GM18861 (cell line): ENCODE data around the gene GRHL1.

ENCODE experiments used
- ATAC-seq: cut with Tn5 transposase; IDR thresholded peaks from one replicate; pipeline ENCODE4 v1.9.1; 2021; ENCODE audit not compliant: unreplicated experiment

The GRHL1 gene

DNA sequence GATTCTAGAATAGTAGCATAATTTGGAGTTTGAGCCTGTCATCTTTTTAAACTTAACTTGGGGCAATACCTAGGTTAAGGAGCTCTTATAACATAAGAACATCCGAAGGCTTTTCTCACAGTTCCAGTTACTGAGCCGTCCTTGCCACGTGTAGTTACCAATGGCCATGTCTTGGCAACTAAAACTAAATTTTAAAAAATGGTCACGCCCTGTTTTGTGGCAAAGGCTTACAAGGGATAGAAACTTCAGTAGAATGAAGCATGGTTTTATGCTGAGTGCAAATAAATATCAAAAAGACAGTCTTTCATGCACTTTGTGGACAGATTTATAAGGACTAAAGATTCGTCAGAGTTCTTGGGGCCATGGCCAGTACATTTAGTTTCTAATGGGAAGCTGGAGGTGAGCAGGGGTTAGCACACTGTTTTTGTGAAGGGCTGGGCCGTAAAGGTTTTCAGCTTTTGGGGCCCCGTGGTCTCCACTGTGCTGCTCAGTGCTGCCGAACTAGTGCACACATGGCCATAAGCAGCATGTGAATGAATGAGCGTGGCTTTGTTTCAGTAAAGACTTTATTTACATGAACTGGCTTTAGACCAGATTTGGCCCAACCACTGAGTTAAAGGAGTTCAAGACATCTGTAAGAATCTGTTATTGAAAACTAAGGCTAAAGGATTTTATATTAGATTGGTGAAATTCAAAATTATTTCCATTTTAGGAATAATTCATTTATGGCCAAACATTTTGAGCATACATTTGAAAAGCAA is 41.1 kb downstream of the GRHL1 start:
- no peak for ATAC-seq

GRCh38 chr2:9993488-9994165 is 42.1 kb downstream of the GRHL1 start:
- ATAC-seq, result no peak

DNA sequence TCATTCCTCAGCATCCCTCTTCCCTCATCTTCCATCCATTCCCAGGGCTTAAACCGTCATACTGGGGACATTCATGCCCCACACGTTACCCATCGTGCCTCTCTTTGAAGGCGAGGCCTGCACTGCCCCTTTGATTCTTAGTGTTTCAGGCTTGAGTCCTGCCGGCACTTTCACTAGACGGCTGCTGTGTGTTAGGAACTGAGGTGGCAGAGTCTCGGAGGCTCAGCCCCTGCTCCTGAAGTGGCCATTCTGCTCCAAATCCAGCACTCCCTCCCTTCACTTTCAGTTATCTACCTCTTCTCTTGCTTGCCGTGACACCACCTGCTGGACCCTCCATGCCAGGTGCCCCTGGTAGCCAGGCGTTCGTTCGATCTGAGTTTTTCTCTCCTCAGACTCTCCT is 43.0 kb downstream of the GRHL1 start:
- no peak for ATAC-seq

GRCh38 chr2:9995059-9995458 is 43.6 kb downstream of the GRHL1 start:
- no peak for ATAC-seq

- no peak for ATAC-seq
These were observed 44.8 kb downstream of the GRHL1 start for GRCh38 chr2:9996321-9996720.

GRCh38 chr2:9997936-9998335 is 46.4 kb downstream of the GRHL1 start:
- ATAC-seq, result no peak

DNA sequence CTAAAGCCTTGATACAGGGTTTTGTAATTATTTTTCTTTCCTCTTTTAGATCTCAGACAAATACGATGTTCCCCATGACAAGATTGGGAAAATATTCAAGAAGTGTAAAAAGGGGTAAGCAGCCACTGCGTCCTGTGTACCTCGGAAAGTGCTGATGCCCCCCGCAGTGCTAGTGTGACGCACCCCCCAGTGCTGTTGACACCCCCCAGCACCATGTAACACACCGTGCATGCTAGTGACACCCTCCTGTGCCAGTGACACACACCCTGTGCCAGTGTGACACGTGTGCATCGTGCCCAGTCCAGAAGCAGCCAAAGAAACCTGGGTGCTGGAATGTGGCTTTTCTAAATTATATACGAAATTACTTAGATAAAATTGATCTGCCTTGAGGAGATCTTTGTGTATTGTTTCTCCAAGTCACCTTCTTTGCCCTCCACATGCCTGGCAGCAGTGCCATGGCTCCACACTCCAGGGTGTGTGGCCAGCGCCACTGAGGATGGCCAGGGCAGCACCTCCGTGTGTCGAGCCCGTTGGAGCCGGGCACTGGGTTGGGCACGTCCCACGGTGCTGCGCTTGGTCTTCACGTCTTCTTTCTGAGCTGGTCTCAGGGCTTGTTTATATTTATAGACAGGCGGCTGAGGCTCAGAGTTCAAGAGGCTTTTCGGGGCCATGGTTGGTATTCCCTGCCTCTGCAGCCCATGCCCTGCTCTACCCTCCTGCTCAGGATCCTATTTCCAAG is 47.6 kb downstream of the GRHL1 start:
- no peak for ATAC-seq

GRCh38 chr2:9999693-10000092 is 48.2 kb downstream of the GRHL1 start:
- ATAC-seq, result no peak

DNA sequence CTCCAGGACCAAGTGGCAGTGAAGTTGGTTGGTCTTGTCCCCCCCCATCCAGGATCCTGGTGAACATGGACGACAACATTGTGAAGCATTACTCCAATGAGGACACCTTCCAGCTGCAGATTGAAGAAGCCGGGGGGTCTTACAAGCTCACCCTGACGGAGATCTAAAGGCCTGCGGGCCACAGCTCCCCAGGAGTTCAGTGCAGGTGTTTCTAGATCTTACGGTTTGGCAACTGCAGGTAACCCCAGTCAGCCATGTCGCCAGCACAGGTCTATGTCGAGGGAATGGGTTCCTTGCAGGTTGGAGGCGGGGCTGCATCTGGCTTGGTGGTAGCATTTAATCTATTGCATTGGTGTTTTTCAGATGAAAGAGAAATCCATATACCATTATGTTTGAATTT is 49.0 kb downstream of the GRHL1 start:
- ATAC-seq, result no peak

- ATAC-seq, result no peak
These were observed 50.1 kb downstream of the GRHL1 start for GRCh38 chr2:10001586-10001985.

GRCh38 chr2:10002109-10002508 is 50.6 kb downstream of the GRHL1 start:
- ATAC-seq, result no peak

GRCh38 chr2:10002681-10003080 is 51.2 kb downstream of the GRHL1 start:
- ATAC-seq, result no peak

DNA sequence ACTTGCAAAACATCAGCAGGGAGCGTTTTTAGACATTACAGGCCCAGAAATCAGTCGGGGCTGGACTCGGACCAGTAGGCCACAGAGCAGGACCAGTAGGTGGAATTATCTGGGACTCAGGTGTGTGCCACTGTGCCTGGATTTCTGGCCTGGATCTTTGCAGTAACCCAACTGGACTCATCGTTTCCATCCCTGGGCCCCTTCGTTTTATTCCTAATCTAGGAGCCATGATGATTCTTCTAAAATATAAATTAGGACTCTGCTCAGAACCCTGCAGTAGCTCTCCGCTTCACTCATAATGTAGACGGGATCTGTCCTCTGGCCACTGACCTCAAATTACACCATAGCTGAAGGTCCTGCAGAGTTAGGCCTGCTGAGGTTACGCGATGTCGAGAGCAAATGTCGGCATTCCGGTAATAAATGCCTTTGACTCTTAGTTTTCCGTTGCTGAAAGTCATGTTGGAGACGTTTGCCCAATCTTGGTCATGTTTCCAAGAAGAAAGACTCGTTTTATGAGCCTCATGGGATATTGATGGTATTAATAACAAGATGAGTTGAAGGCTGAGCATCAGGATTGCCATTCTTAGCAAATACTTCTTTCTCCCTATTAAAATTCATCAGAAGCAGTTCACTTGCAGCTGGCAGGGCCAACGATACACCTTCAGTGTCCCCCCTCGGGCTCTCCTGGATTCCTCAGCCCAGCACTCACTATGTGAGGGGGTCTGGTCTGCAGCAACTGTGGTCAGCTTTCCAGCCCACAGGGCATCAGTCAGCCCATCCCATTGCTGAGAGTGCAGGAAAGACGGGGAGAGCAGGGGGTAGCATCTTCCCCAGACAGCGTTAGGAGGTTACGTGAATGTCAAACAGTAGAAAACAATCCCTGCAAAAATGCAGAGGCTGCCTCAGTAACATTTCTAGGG is 52.0 kb downstream of the GRHL1 start:
- no peak for ATAC-seq

- ATAC-seq, result no peak
These were observed 52.9 kb downstream of the GRHL1 start for GRCh38 chr2:10004401-10004800.

GRCh38 chr2:10004836-10005235 is 53.3 kb downstream of the GRHL1 start:
- no peak for ATAC-seq

DNA sequence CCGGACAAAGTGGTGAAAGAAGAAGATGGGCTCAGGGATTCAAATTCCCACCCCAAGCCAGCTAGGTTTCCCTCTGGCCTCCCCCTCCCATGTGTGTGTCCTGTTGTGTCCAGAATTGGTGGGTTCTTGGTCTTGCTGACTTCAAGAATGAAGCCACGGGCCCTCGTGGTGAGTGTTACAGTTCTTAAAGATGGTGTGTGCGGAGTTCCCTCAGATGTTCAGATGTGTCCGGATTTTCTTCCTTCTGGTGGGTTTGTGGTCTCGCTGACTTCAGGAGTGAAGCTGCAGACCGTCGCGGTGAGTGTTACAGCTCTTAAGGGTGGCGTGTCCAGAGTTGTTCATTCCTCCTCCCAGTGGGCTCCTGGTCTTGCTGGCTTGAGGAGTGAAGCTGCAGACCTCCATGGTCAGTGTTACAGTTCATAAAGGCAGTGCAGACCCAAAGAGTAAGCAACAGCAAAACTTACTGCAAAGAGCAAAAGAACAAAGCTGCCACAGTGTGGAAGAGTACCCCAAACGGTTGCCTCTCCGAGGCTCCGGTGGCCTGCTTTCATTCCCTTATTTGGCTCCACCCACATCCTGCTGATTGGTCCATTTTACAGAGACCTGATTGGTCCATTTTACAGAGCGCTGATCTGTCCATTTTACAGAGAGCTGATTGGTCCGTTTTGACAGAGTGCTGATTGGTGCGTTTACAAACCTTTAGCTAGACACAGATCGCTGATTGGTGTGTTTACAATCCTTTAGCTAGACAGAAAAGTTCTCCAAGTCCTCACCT is 54.2 kb downstream of the GRHL1 start:
- ATAC-seq, result no peak

DNA sequence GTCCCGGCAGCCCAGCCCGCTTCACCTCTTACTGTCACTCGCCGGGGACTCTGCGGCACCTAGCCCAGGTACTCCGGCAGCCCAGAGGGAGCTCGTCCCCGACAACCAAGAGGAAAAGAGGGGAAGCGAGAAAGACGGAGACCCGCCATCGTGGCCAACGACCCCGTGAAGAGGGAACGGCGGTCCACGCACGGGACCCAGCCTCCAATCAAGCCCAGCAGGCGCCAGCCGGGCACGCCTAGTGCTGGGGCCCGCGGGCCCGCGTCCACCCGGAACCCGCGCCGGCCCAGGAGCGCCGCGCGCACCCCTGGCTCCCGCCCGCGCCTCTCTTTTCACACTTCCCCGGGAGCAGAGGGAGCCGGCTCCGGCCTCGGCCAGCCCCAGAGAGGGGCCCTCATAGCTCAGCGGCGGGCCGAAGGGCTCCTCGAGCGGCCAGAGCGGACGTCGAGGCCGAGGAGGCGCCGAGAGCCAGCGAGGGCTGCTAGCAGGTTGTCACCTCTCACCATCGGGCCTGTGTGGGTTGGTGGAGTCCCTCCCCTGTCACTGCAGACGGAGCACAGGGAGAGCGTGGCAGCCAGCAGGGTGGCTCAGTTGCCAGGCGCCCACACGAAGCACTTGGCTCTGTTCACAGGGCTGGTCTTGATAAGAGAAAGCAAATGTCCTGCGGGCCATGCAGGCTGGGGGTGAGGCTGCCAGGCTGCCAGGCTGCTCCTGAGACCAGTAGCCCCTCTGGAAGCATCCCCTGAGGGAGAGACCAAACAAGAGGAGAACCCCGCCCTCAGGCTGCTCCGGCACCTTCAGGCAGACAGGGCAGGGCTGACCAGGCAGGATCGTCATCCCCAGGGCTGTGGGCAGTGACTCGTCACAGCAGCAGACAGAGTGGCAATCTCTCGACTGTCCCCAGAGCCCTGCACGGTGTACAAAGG is 55.0 kb downstream of the GRHL1 start:
- no peak for ATAC-seq

GRCh38 chr2:10007435-10007834 is 55.9 kb downstream of the GRHL1 start:
- ATAC-seq, result no peak
